GM10248 (cell line): ENCODE results near the gene LRFN2.

Experiments
- CTCF ChIA-PET: fragments of 300-600 bp; sonication (Branson Sonifier 250); formaldehyde crosslinking; extraction: SDS; loops from one replicate; lab custom pipeline; 2021; ENCODE audit warnings: antibody characterized with exemption; lab: Yijun Ruan, JAX
- POLR2A ChIA-PET: fragments of 350-650 bp; sonication (Branson Sonifier 250); formaldehyde crosslinking; extraction: SDS; loops from one replicate; lab custom pipeline; 2020; ENCODE audit warnings: antibody characterized with exemption; lab: Yijun Ruan, JAX
- DNase-seq: peaks from one replicate; pipeline ENCODE4 v3.0.0; 2012; ENCODE audit errors: extremely low spot score
- TF ChIP-seq, protein P1 (sequence below): IDR thresholded peaks from 2 replicates; pipeline ENCODE4 v1.5.1; 2012; ENCODE audit warnings: mild to moderate bottlenecking, low read depth; ENCODE audit errors: extremely low read depth, missing control alignments, control extremely low read depth

LRFN2 gene

DNA sequence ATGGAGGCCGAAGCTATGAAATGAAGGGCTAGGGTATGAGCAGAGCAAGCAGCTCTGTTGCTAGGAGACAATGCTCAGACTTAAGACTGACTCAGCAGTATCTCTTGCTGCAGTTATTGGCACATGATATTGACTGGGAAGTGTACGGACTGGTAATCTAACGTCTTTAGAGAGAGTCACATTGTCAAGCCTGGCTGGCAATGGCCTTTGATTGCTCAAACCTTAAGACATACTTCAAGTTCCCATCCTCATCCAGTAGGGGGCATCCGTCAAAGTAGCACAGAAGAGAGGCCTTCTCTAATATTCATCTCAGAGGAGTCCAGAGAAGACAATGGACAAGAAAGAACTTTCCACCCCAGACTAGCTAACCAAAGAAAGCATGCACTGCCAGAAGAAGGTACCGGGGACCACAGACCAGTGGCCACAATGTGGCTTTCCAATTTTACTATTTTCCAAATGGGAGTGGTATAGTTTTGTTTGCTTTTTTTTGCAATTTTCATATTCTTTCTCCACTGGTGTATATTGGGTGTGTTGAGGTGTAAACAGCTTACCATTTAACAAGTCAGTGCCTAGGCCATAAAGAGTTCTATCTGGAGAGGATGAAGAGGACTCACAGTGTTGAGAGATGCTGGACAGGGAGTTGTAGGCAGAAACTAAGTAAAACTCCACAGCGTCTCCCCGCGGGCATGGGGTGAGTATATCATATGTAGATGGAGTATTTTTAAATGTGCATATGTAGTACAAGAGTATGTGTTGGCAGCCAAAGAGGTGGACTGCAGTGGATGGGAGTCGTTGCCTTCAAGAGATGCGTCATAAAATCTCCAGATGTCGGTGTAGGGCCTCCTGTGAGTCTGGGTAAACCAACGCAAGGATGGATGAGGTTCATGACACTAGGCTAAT is 36.7 kb downstream of the LRFN2 start:
- peak; percentile 51 for DNase-seq
- ChIA-PET CTCF (interaction anchor here (0.7 to 2.1 kb wide), 17 partner anchors 9 to 484 kb away, joined by 3 to 6 read pairs (median 3); no protein-coding TSS in a partner anchor), POLR2A (no interaction called here)
- TF ChIP-seq, protein P1, sequence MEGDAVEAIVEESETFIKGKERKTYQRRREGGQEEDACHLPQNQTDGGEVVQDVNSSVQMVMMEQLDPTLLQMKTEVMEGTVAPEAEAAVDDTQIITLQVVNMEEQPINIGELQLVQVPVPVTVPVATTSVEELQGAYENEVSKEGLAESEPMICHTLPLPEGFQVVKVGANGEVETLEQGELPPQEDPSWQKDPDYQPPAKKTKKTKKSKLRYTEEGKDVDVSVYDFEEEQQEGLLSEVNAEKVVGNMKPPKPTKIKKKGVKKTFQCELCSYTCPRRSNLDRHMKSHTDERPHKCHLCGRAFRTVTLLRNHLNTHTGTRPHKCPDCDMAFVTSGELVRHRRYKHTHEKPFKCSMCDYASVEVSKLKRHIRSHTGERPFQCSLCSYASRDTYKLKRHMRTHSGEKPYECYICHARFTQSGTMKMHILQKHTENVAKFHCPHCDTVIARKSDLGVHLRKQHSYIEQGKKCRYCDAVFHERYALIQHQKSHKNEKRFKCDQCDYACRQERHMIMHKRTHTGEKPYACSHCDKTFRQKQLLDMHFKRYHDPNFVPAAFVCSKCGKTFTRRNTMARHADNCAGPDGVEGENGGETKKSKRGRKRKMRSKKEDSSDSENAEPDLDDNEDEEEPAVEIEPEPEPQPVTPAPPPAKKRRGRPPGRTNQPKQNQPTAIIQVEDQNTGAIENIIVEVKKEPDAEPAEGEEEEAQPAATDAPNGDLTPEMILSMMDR, result peak; percentile 68

- CTCF ChIA-PET, result interaction anchor here (1.1 to 1.8 kb wide), 3 partner anchors 12 to 366 kb away, joined by 4 to 5 read pairs (median 4); no protein-coding TSS in a partner anchor
- no peak for DNase-seq
- POLR2A ChIA-PET, result no interaction called here
- TF ChIP-seq, protein P1, result no peak
Observed at GRCh38 chr6:40545954-40546353, 41.2 kb downstream of the LRFN2 start.

- ChIA-PET POLR2A (no interaction called here), CTCF (interaction anchor here (1.5 kb wide), 1 partner anchor 10 kb away, joined by 3 read pairs; no protein-coding TSS in a partner anchor)
- no peak for DNase-seq
- TF ChIP-seq, protein P1, result no peak
Observed at GRCh38 chr6:40543776-40544175, 43.4 kb downstream of the LRFN2 start.

- TF ChIP-seq, protein P1, result no peak
- ChIA-PET POLR2A (no interaction called here), CTCF (interaction anchor here (1.5 kb wide), 1 partner anchor 10 kb away, joined by 3 read pairs; no protein-coding TSS in a partner anchor)
- DNase-seq, result no peak
Observed at GRCh38 chr6:40543146-40543545, 44.0 kb downstream of the LRFN2 start.

GRCh38 chr6:40542175-40542764 is 44.9 kb downstream of the LRFN2 start:
- ChIA-PET CTCF (interaction anchor here (0.7 to 1.4 kb wide), 3 partner anchors 9 to 14 kb away, joined by 3 to 4 read pairs (median 3); no protein-coding TSS in a partner anchor), POLR2A (no interaction called here)
- TF ChIP-seq, protein P1, result no peak
- DNase-seq, result no peak

GRCh38 chr6:40541556-40542174 is 45.5 kb downstream of the LRFN2 start:
- CTCF ChIA-PET, result interaction anchor here (0.7 to 1.4 kb wide), 3 partner anchors 10 to 14 kb away, joined by 3 to 4 read pairs (median 3); no protein-coding TSS in a partner anchor
- POLR2A ChIA-PET, result no interaction called here
- TF ChIP-seq, protein P1, result no peak
- DNase-seq, result no peak
